ENCODE measurements around the gene RHEB.

The RHEB gene

DNA sequence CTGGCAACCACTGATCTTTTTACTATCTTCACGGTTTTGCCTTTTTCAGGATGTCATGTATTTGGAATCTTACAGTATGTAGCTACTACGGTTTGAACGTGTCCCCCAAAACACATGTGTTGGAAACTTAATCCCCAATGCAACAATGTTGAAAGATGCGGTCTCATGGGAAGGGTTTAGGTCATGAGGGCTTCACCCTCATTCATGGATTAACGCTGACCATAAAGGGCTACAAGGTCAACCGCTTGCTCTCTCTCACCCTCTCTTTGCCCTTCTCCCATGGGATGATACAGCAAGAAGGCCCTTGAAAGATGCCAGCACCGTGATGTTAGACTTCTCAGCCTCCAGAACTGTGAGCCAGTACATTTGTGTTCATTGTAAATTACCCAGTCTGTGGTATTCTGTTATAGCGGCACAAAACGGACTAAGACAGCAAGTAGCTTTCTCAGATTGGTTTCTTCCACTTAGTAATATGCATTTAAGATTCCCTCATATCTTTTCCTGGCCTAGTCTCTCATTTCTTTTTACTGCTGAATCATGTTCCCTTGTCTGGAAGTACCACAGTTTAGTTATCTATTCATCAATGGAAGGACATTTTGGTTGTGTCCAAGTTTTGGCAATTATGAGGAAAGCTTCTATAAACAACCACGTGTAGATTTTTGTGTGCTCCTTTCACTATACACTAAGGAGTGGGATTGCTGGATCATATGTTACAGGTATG, 76.8 kb downstream of the RHEB start:
- TF ChIP-seq, protein P1, sequence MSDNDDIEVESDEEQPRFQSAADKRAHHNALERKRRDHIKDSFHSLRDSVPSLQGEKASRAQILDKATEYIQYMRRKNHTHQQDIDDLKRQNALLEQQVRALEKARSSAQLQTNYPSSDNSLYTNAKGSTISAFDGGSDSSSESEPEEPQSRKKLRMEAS (IDR thresholded peaks at IDR 0.05), result no peak
- TF ChIP-seq FOXM1 (IDR thresholded peaks at IDR 0.05; ENCODE audit: borderline replicate concordance, low read depth), result no peak
- TF ChIP-seq CEBPB (IDR thresholded peaks at IDR 0.05), result no peak
- no peak for TF ChIP-seq EP300 (IDR thresholded peaks at IDR 0.05; ENCODE audit: borderline replicate concordance)
- no peak for TF ChIP-seq ZBTB7A (IDR thresholded peaks at IDR 0.05; ENCODE audit: low read depth)
- TF ChIP-seq TEAD4 (IDR thresholded peaks at IDR 0.05), result no peak
- TF ChIP-seq EGR1 (IDR thresholded peaks at IDR 0.05), result no peak
- TF ChIP-seq CREB1 (IDR thresholded peaks at IDR 0.05; ENCODE audit: low read depth), result no peak
- no peak for TF ChIP-seq TCF12 (IDR thresholded peaks at IDR 0.05; ENCODE audit: low read depth)
- no peak for TF ChIP-seq TAF1 (IDR thresholded peaks at IDR 0.05; ENCODE audit: low read depth)

DNA sequence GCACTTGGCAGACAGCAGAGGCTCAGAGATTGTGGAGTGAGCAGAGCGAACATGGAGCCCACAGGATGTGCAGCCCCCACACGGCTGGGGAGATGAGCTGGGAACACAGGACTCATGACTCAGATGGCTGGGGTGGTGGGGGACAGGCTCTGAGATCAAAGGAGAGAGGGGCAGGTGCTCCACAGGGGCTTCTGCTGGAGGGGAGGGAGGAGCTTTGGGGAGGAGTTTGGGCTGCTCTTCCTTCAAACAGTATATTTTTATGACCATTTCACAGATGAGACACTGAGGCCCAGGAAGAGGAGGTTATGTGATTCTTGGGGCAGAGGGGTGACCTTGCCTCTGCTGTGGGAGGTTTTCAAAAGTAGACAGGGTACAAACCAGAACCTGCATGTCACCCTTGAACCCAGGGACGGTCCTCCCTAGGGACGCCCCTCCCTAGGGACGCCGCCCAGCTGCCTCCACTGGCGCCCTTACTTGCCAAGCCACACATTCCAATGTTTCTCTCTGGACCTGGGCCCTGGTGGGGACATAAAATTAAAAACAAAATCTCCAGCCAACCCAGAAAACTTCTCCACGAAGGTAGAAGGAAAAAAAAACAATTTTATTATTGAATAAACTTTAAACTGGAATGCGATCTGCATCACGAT, 78.8 kb downstream of the RHEB start:
- TF ChIP-seq, protein P1 (IDR thresholded peaks at IDR 0.05), result no peak
- TF ChIP-seq, protein P2, sequence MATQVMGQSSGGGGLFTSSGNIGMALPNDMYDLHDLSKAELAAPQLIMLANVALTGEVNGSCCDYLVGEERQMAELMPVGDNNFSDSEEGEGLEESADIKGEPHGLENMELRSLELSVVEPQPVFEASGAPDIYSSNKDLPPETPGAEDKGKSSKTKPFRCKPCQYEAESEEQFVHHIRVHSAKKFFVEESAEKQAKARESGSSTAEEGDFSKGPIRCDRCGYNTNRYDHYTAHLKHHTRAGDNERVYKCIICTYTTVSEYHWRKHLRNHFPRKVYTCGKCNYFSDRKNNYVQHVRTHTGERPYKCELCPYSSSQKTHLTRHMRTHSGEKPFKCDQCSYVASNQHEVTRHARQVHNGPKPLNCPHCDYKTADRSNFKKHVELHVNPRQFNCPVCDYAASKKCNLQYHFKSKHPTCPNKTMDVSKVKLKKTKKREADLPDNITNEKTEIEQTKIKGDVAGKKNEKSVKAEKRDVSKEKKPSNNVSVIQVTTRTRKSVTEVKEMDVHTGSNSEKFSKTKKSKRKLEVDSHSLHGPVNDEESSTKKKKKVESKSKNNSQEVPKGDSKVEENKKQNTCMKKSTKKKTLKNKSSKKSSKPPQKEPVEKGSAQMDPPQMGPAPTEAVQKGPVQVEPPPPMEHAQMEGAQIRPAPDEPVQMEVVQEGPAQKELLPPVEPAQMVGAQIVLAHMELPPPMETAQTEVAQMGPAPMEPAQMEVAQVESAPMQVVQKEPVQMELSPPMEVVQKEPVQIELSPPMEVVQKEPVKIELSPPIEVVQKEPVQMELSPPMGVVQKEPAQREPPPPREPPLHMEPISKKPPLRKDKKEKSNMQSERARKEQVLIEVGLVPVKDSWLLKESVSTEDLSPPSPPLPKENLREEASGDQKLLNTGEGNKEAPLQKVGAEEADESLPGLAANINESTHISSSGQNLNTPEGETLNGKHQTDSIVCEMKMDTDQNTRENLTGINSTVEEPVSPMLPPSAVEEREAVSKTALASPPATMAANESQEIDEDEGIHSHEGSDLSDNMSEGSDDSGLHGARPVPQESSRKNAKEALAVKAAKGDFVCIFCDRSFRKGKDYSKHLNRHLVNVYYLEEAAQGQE (IDR thresholded peaks at IDR 0.05; ENCODE audit: low read depth), result no peak
- TF ChIP-seq FOXM1 (IDR thresholded peaks at IDR 0.05; ENCODE audit: borderline replicate concordance, low read depth), result no peak
- TF ChIP-seq TCF12 (IDR thresholded peaks at IDR 0.05; ENCODE audit: low read depth), result no peak

DNA sequence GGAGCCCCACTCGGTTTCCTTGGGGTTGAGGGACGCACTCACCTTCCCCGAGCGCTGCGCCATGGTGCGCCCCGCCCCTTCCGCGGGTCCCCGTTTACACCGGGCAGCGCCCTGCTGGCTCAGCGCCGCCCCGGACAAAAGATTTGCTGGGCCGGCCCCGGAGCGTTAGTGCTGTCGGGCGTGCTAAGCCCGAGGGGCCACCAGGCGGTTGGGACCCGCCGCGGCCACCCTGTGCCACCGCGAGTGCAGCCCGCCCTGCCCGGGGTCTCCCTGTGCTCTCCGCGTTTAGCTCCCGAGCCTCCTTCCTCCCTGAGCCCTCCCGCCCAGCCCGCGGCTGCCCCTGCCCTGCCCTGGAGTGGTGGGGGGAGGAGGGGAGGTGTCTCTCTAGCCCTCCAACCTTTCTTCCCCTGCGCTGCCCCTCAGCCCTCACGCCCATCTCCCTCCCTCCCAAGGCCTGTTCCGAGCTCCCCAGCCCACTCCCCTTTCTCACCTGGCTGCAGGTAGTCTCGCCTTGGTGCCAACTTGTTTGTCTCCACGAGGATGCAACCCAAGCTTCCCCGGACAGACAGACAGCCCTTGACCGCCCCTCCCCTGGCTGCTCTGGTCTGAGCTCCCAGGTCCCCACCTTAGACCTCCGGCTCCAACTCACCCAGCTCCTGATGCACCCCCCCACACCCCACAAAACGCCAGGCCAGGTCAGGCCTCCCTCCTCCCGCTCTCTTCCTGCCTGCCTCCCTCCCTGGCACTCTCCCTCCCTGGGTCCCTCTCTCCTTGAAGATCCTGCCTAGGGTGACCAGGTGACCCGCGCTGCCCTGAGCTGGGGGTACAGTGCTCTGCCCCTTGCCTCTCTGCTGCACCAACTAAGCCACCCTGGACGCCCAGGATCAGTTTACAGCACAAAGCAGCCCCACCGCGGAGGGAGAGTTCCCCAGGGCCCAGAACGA, 79.6 kb downstream of the RHEB start, which contains the start of gene CRYGN:
TSS of gene CRYGN (minus strand) at position 287 of the 944 bp plus-strand sequence. CDS start at position 63, 224 bp downstream.
- TF ChIP-seq EGR1 (IDR thresholded peaks at IDR 0.05) (no peak), CEBPB (IDR thresholded peaks at IDR 0.05) (no peak)
- TF ChIP-seq, protein P1 (IDR thresholded peaks at IDR 0.05), result no peak

DNA sequence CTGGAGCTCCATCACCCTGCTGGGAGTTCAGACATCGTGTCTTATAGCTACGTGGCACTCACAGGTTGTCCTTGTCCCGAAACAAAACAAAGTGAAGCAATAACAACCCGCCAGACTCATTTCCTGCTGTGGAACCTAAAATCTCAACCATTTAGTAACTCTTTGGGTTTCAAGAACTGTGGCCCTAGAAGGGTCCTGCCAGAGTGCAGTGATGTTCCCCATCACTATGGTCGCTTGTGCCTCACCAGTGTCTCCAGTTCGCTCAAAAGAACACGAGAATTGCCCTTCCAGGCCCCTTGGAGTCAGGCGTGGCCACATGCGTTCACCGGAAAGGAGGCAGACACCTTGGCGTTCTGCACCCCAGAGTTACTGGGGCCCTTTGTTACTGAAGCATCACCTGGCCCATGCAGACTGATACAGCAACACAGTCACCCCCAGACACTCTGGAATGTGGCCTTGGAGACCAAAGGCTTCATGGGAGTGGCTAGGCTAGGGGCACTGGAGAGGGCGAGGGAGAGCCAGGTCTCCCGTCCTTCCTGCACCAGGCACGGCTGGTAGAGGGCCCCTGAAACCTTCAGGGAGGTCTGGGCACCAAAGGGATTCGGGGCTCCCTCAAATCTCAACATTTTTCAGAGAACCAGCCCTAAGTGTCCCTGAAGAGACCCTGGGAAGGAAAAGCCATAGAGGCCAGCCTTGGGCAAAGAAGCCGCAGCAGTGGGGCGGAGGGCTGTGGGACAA, 80.7 kb downstream of the RHEB start:
- no peak for TF ChIP-seq FOXM1 (IDR thresholded peaks at IDR 0.05; ENCODE audit: borderline replicate concordance, low read depth)
- TF ChIP-seq YY1 (IDR thresholded peaks at IDR 0.05; ENCODE audit: low read depth), result no peak
- no peak for TF ChIP-seq TEAD4 (IDR thresholded peaks at IDR 0.05)
- TF ChIP-seq, protein P3, sequence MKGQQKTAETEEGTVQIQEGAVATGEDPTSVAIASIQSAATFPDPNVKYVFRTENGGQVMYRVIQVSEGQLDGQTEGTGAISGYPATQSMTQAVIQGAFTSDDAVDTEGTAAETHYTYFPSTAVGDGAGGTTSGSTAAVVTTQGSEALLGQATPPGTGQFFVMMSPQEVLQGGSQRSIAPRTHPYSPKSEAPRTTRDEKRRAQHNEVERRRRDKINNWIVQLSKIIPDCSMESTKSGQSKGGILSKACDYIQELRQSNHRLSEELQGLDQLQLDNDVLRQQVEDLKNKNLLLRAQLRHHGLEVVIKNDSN (IDR thresholded peaks at IDR 0.05), result no peak
- TF ChIP-seq, protein P1 (IDR thresholded peaks at IDR 0.05), result no peak
- no peak for TF ChIP-seq RAD21 (IDR thresholded peaks at IDR 0.05; ENCODE audit: low read depth)

DNA sequence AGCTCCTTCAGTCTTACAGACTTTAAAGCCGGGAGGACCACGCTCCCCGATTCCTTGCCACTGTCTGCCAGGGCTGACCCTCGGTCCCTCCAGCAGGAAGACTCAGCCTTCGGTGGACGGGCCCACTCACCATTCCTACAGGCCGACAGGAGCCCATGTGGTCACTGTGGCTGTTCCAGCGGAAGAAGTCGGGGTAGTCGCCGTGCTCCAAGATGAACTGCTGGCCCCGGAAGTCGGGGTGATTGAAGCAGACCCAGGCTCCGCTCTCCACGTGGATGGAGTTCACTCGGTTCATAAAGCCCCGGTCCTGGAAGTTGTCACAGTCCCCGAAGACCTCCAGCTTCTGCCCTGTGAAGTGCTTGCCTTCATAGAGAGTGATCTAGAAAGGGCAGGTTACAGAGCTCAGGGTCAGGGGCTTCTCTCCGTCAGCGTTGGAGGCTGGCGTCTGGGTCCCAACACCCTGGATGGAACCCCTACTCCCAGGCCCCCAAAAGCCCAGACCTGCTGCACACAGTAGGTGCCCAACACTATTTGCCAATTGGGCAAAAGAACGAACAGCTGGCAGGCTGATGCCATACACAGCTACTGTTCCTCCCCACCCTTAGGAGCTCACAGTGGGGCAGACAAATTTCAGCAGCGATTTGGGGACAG, 81.7 kb downstream of the RHEB start:
- no peak for TF ChIP-seq RAD21 (IDR thresholded peaks at IDR 0.05; ENCODE audit: low read depth)
- no peak for TF ChIP-seq CEBPB (IDR thresholded peaks at IDR 0.05)
- TF ChIP-seq TEAD4 (IDR thresholded peaks at IDR 0.05), result no peak
- TF ChIP-seq, protein P3 (IDR thresholded peaks at IDR 0.05), result no peak
- TF ChIP-seq NFIC (IDR thresholded peaks at IDR 0.05), result no peak
- no peak for TF ChIP-seq ZBTB7A (IDR thresholded peaks at IDR 0.05; ENCODE audit: low read depth)
- no peak for TF ChIP-seq FOXM1 (IDR thresholded peaks at IDR 0.05; ENCODE audit: borderline replicate concordance, low read depth)
- TF ChIP-seq EP300 (IDR thresholded peaks at IDR 0.05; ENCODE audit: borderline replicate concordance), result no peak
- TF ChIP-seq, protein P1 (IDR thresholded peaks at IDR 0.05), result no peak
- no peak for TF ChIP-seq YY1 (IDR thresholded peaks at IDR 0.05; ENCODE audit: low read depth)
- no peak for TF ChIP-seq TCF12 (IDR thresholded peaks at IDR 0.05; ENCODE audit: low read depth)
- TF ChIP-seq TAF1 (IDR thresholded peaks at IDR 0.05; ENCODE audit: low read depth), result no peak
- TF ChIP-seq, protein P2 (IDR thresholded peaks at IDR 0.05; ENCODE audit: low read depth), result no peak
- no peak for TF ChIP-seq CREB1 (IDR thresholded peaks at IDR 0.05; ENCODE audit: low read depth)
- TF ChIP-seq EGR1 (IDR thresholded peaks at IDR 0.05), result no peak
